ENCODE data around the gene CFAP54.

- TF ChIP-seq, protein P1, sequence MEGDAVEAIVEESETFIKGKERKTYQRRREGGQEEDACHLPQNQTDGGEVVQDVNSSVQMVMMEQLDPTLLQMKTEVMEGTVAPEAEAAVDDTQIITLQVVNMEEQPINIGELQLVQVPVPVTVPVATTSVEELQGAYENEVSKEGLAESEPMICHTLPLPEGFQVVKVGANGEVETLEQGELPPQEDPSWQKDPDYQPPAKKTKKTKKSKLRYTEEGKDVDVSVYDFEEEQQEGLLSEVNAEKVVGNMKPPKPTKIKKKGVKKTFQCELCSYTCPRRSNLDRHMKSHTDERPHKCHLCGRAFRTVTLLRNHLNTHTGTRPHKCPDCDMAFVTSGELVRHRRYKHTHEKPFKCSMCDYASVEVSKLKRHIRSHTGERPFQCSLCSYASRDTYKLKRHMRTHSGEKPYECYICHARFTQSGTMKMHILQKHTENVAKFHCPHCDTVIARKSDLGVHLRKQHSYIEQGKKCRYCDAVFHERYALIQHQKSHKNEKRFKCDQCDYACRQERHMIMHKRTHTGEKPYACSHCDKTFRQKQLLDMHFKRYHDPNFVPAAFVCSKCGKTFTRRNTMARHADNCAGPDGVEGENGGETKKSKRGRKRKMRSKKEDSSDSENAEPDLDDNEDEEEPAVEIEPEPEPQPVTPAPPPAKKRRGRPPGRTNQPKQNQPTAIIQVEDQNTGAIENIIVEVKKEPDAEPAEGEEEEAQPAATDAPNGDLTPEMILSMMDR (conservative IDR thresholded peaks at IDR 0.05 in 1 of 2, IDR thresholded peaks at IDR 0.05 in 1 of 2; ENCODE audit: extremely low read depth in 1 of 2, insufficient read depth in 1 of 2, low read depth in 1 of 2, low read length in 2 of 2): no peak
- TF ChIP-seq EZH2 (IDR thresholded peaks at IDR 0.05; ENCODE audit: borderline replicate concordance, low read length): no peak
Measured at GRCh38 chr12:96874211-96874610, 384.8 kb downstream of the CFAP54 start.

Data from mammary epithelial cell (primary cell).